ENCODE data around the gene MBD3. TPM values are rescaled to one million over a fixed set of nuclear protein-coding genes. Genes with fewer than 3 reads are reported as not detected.

Gene MBD3
- total RNA-seq, 1 experiment from 2014 or later, result 65.6 TPM

GRCh38 chr19:1576242-1577089 lies 16.2 kb downstream of the MBD3 start:
- Mint-ChIP-seq H3K4me3 (ENCODE audit: low read depth, unreplicated experiment) (no peak overlapping the region), H3K4me1 (ENCODE audit: low read depth, unreplicated experiment) (no peaks in the 10 kb centered on the region), H3K36me3 (ENCODE audit: insufficient read depth, unreplicated experiment) (peaks cover 16% of the 10 kb centered on the region), H3K27me3 (ENCODE audit: unreplicated experiment) (no peaks in the 10 kb centered on the region), H3K9me3 (ENCODE audit: low read depth, unreplicated experiment) (no peaks in the 10 kb centered on the region), H3K27ac (ENCODE audit: unreplicated experiment) (no peak overlapping the region)
- intact Hi-C loops (cut with micrococcal nuclease; ENCODE audit: unreplicated experiment), result no loop called here
- CTCF ChIA-PET, result no interaction called here
- no TSS peak for BruUV-seq (replicated peaks)
- no peak for DNase-seq
- no peak for TF ChIP-seq CTCF (IDR thresholded peaks at IDR 0.05; ENCODE audit: unreplicated experiment)

GRCh38 chr19:1575323-1576241 lies 17.1 kb downstream of the MBD3 start:
- Mint-ChIP-seq H3K27me3 (ENCODE audit: unreplicated experiment) (peaks cover 5% of the 10 kb centered on the region), H3K4me1 (ENCODE audit: low read depth, unreplicated experiment) (no peaks in the 10 kb centered on the region)

GRCh38 chr19:1574354-1575136 lies 18.1 kb downstream of the MBD3 start:
- no peak for DNase-seq
- peaks cover 10% of the 10 kb centered on the region for H3K4me1 Mint-ChIP-seq (ENCODE audit: low read depth, unreplicated experiment)
- CTCF ChIA-PET, result no interaction called here
- H3K9me3 Mint-ChIP-seq (ENCODE audit: low read depth, unreplicated experiment), result no peaks in the 10 kb centered on the region
- TF ChIP-seq CTCF (IDR thresholded peaks at IDR 0.05; ENCODE audit: unreplicated experiment), result no peak
- peaks cover 20% of the 10 kb centered on the region for H3K36me3 Mint-ChIP-seq (ENCODE audit: insufficient read depth, unreplicated experiment)
- intact Hi-C loops (cut with micrococcal nuclease; ENCODE audit: unreplicated experiment), result no loop called here
- BruUV-seq (replicated peaks), result no TSS peak
- H3K27me3 Mint-ChIP-seq (ENCODE audit: unreplicated experiment), result peaks cover 15% of the 10 kb centered on the region
- no peak overlapping the region for H3K27ac Mint-ChIP-seq (ENCODE audit: unreplicated experiment)
- H3K4me3 Mint-ChIP-seq (ENCODE audit: low read depth, unreplicated experiment), result no peak overlapping the region

More at GRCh38 chr19:1575323-1576241, 17.1 kb downstream of the MBD3 start:
- intact Hi-C loops (cut with micrococcal nuclease; ENCODE audit: unreplicated experiment), result no loop called here
- no peaks in the 10 kb centered on the region for H3K9me3 Mint-ChIP-seq (ENCODE audit: low read depth, unreplicated experiment)
- no peak for TF ChIP-seq CTCF (IDR thresholded peaks at IDR 0.05; ENCODE audit: unreplicated experiment)
- peaks cover 17% of the 10 kb centered on the region for H3K36me3 Mint-ChIP-seq (ENCODE audit: insufficient read depth, unreplicated experiment)
- H3K4me3 Mint-ChIP-seq (ENCODE audit: low read depth, unreplicated experiment), result no peak overlapping the region
- H3K27ac Mint-ChIP-seq (ENCODE audit: unreplicated experiment), result no peak overlapping the region
- CTCF ChIA-PET, result no interaction called here
- BruUV-seq (replicated peaks), result no TSS peak
- DNase-seq, result no peak

GRCh38 chr19:1572795-1573194 lies 19.9 kb downstream of the MBD3 start:
- CTCF ChIA-PET, result no interaction called here
- no peak for DNase-seq
- no TSS peak for BruUV-seq (replicated peaks)
- Mint-ChIP-seq H3K4me3 (ENCODE audit: low read depth, unreplicated experiment) (no peak overlapping the region), H3K9me3 (ENCODE audit: low read depth, unreplicated experiment) (no peaks in the 10 kb centered on the region), H3K36me3 (ENCODE audit: insufficient read depth, unreplicated experiment) (peaks cover 27% of the 10 kb centered on the region), H3K27me3 (ENCODE audit: unreplicated experiment) (peaks cover 19% of the 10 kb centered on the region), H3K4me1 (ENCODE audit: low read depth, unreplicated experiment) (peaks cover 12% of the 10 kb centered on the region), H3K27ac (ENCODE audit: unreplicated experiment) (no peak overlapping the region)
- TF ChIP-seq CTCF (IDR thresholded peaks at IDR 0.05; ENCODE audit: unreplicated experiment), result no peak
- intact Hi-C loops (cut with micrococcal nuclease; ENCODE audit: unreplicated experiment), result no loop called here
